ENCODE measurements around the gene MTHFSD.

MTHFSD gene

GRCh38 chr16:86519649-86520316 is 35.3 kb downstream of the MTHFSD start:
- peaks cover 31% of the 10 kb centered on the region for H3K27me3 ChIP-seq (replicated peaks)
- no peak overlapping the region for H3K27ac ChIP-seq
- in situ Hi-C loops (cut with HindIII; ENCODE audit: low pct_ligation_motif_present, low sequenced_read_pairs): loop anchor here (10.0 to 25.0 kb wide), 2 partner anchors 182 to 445 kb away; no protein-coding TSS in a partner anchor
- peak; percentile 95 for TF ChIP-seq CTCF (IDR thresholded peaks at IDR 0.05; ENCODE audit: low read depth, low read length, missing control alignments)
- peak; percentile 35 for DNase-seq
- H3K4me3 ChIP-seq (ENCODE audit: low read depth, low read length): no peak overlapping the region
- no peaks in the 10 kb centered on the region for H3K36me3 ChIP-seq (replicated peaks)

DNA sequence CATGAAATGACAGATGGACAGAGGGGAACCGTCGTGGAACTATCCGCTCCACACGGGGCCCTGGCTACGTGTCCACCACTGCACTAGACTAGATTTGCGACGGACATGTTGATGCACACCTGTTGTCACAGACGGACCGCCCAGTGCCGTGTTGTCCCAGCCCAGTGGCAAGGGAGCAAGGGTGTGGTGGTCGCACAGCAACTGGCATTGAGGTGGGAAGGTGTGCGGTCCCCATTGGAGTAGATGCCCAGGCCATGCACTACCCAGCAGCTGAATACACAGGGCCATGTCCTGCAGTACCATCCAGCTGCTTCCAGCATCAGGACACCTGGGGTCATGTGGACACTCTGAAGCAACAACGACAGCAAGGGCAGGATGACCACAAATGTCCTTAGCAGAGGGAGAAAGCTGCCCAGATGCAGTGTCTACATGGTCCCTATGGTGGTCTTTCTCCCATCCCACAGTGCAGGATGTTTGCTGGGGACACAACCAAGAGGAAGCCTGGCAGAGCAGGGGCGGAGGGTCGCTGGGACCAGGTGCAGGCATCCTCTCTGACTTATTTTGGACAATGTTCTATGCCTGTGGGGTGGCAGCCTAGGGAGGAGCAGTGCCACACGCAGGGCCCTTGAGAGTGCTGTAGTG is 35.9 kb downstream of the MTHFSD start:
- Histone ChIP-seq H3K27ac (no peak overlapping the region), H3K4me3 (ENCODE audit: low read depth, low read length) (no peak overlapping the region), H3K27me3 (replicated peaks) (peaks cover 34% of the 10 kb centered on the region), H3K36me3 (replicated peaks) (no peaks in the 10 kb centered on the region)
- no peak for DNase-seq
- in situ Hi-C loops (cut with HindIII; ENCODE audit: low pct_ligation_motif_present, low sequenced_read_pairs): loop anchor here (10.0 to 25.0 kb wide), 2 partner anchors 182 to 444 kb away; no protein-coding TSS in a partner anchor
- TF ChIP-seq CTCF (IDR thresholded peaks at IDR 0.05; ENCODE audit: low read depth, low read length, missing control alignments): no peak

GRCh38 chr16:86517652-86518258 is 37.3 kb downstream of the MTHFSD start:
- no peak overlapping the region for H3K4me3 ChIP-seq (ENCODE audit: low read depth, low read length)
- in situ Hi-C loops (cut with HindIII; ENCODE audit: low pct_ligation_motif_present, low sequenced_read_pairs): loop anchor here (10.0 to 25.0 kb wide), 2 partner anchors 180 to 443 kb away; no protein-coding TSS in a partner anchor
- DNase-seq: peak; percentile 53
- H3K27me3 ChIP-seq (replicated peaks): peaks cover 43% of the 10 kb centered on the region
- peak; percentile 94 for TF ChIP-seq CTCF (IDR thresholded peaks at IDR 0.05; ENCODE audit: low read depth, low read length, missing control alignments)
- H3K27ac ChIP-seq: no peak overlapping the region
- no peaks in the 10 kb centered on the region for H3K36me3 ChIP-seq (replicated peaks)

GRCh38 chr16:86517033-86517432 is 38.0 kb downstream of the MTHFSD start:
- TF ChIP-seq CTCF (IDR thresholded peaks at IDR 0.05; ENCODE audit: low read depth, low read length, missing control alignments): no peak
- no peak overlapping the region for H3K4me3 ChIP-seq (ENCODE audit: low read depth, low read length)
- peaks cover 50% of the 10 kb centered on the region for H3K27me3 ChIP-seq (replicated peaks)
- H3K36me3 ChIP-seq (replicated peaks): no peaks in the 10 kb centered on the region
- in situ Hi-C loops (cut with HindIII; ENCODE audit: low pct_ligation_motif_present, low sequenced_read_pairs): loop anchor here (10.0 to 25.0 kb wide), 2 partner anchors 180 to 442 kb away; no protein-coding TSS in a partner anchor
- DNase-seq: no peak
- H3K27ac ChIP-seq: no peak overlapping the region

GRCh38 chr16:86516623-86517003 is 38.4 kb downstream of the MTHFSD start:
- in situ Hi-C loops (cut with HindIII; ENCODE audit: low pct_ligation_motif_present, low sequenced_read_pairs): loop anchor here (10.0 to 25.0 kb wide), 2 partner anchors 179 to 442 kb away; no protein-coding TSS in a partner anchor
- Histone ChIP-seq H3K4me3 (ENCODE audit: low read depth, low read length) (no peak overlapping the region), H3K36me3 (replicated peaks) (no peaks in the 10 kb centered on the region), H3K27me3 (replicated peaks) (peaks cover 55% of the 10 kb centered on the region), H3K27ac (no peak overlapping the region)
- TF ChIP-seq CTCF (IDR thresholded peaks at IDR 0.05; ENCODE audit: low read depth, low read length, missing control alignments): no peak
- DNase-seq: no peak
